ENCODE measurements around the gene MEST.

GRCh38 chr7:130544356-130544755, 52.5 kb downstream of the MEST start:
- no peak for TF ChIP-seq CTCF (conservative IDR thresholded peaks at IDR 0.05)
- no peak for TF ChIP-seq EZH2 (IDR thresholded peaks at IDR 0.05; ENCODE audit: low read depth)
